T-helper 1 cell treated with Interleukin-12 subunit alpha and Interleukin-12 subunit beta and Interleukin-4 antibody, amounts not matched to agents 30 ng/mL and 1 ng/mL, for 36 hours (primary cell): ENCODE results near the gene ZNF787. TPM values are rescaled to one million over a fixed set of nuclear protein-coding genes. Genes with fewer than 3 reads are reported as not detected.

Source experiments
- total RNA-seq: library from RNA; stranded (reverse); gene quantifications from 2 replicates; pipeline ENCODE4 v1.2.3, GENCODE V29; 2022

Gene ZNF787
- total RNA-seq, 1 donor from 2014 or later = 32.4 TPM

Other genes with a start within 250 kb of the ZNF787 start
- not detected in 2 replicates for gene NLRP13, start 189.0 kb downstream of the ZNF787 start, total RNA-seq
- not detected in 2 replicates for gene NLRP8, start 173.5 kb downstream of the ZNF787 start, total RNA-seq
- gene NLRP5, start 134.5 kb downstream of the ZNF787 start, total RNA-seq = not detected in 2 replicates
- 27.4 and 39.6 TPM in 2 replicates for gene ZNF444, start 20.0 kb upstream of the ZNF787 start, total RNA-seq
- gene GALP, start 54.7 kb upstream of the ZNF787 start, total RNA-seq = not detected in 2 replicates
- not detected in 2 replicates for gene ZSCAN5B, start 76.5 kb upstream of the ZNF787 start, total RNA-seq
- not detected in 2 replicates for gene ZSCAN5C, start 81.0 kb upstream of the ZNF787 start, total RNA-seq
- gene EDDM13, start 151.5 kb upstream of the ZNF787 start, total RNA-seq = 0.85 and 2.5 TPM in 2 replicates
- gene ZSCAN5A, start 193.5 kb upstream of the ZNF787 start, total RNA-seq = 12.0 TPM in 2 replicates